SW 1271 (cell line): ENCODE measurements around the gene PPFIA1.
"Not testable (repeated sequence)": the region's sequence is repeated elsewhere in the genome, so short reads cannot be mapped to it uniquely, and the experiment has no call there.

Experiments
- DNase-seq, 2 experiments: peaks; one replicate each; lab custom pipeline; 2025; lab: John Stamatoyannopoulos, UW

PPFIA1 gene

GRCh38 chr11:70325824-70326223 is 55.3 kb downstream of the PPFIA1 start:
- no peak for DNase-seq

- DNase-seq: no peak
Observed at GRCh38 chr11:70326365-70326811, 55.9 kb downstream of the PPFIA1 start.

GRCh38 chr11:70326833-70327232 is 56.3 kb downstream of the PPFIA1 start:
- no peak for DNase-seq

DNA sequence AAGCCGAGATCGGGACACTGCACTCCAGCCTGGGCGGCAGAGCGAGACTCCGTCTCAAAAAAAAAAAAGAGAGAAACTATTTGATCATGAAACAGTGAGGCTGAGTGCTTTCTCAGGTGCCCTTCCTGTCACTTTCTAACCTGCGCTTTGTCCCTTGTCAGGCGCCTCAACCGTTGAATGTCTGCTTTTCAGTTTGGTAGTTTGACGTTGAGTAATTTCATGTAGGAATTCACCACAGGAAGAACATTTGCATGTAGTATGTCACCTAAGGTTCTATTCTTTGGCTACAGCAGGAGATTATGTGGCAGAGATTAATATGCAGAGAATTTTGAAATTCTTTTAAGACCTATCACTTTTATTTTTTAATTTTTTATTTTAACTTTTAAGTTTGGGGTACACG is 57.2 kb downstream of the PPFIA1 start:
- DNase-seq: no peak

DNA sequence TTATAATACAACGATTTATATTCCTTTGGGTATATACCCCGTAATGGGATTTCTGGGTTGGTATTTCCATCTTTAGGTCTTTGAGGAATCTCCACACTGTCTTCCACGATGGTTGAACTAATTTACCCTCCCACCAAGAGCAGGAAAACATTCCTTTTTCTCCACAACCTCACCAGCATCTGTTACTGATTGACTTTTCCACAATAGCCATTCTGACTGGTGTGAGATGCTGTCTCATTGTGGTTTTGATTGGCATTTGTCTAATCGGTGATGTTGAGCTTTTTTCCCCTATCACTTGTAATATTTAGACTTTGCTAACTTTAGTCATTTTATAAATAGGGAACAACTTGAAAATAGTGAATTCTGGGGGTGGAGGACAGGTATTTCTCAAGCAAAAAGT is 58.1 kb downstream of the PPFIA1 start:
- no peak for DNase-seq

GRCh38 chr11:70331320-70331843 is 60.9 kb downstream of the PPFIA1 start:
- not testable (repeated sequence) for DNase-seq

GRCh38 chr11:70331901-70332300 is 61.4 kb downstream of the PPFIA1 start:
- no peak for DNase-seq

GRCh38 chr11:70332567-70332966 is 62.1 kb downstream of the PPFIA1 start:
- no peak for DNase-seq

DNA sequence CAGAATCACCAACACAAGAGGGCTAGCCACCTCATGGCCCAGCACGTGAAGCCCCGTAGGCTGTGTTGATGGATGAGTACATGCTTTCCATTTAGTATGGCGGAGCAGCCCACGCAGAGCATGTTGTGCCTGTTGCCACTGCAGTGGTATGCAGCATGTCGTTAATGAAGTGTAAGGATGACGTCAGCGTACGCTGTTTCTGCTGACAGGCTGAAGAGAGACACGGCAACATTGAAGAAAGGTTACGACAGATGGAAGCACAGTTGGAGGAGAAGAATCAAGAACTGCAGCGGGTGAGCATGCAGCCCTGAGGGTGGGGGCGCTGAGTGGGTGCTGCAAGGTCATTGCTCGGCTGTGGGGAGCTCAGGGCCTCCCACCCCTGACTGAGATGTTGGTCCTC is 62.8 kb downstream of the PPFIA1 start:
- no peak for DNase-seq

GRCh38 chr11:70334351-70334995 is 64.0 kb downstream of the PPFIA1 start:
- DNase-seq: no peak

DNA sequence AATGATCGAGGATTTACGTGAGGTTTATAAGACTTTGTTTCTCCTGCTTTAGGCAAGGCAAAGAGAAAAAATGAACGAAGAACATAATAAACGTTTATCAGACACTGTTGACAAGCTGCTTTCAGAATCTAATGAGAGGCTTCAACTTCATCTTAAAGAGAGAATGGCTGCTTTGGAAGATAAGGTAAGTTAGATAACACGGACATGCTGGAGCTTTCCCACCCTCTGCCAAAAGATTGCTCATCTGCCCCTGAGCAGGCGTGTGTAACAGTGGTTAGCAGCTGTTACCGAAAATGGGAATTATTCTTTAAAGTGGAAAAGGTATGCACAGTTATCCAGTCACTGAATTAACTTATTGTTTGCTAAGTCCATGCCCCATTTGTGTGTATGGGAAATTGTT is 65.0 kb downstream of the PPFIA1 start:
- DNase-seq: no peak

GRCh38 chr11:70338594-70338993 is 68.1 kb downstream of the PPFIA1 start:
- DNase-seq: no peak

GRCh38 chr11:70339066-70339465 is 68.6 kb downstream of the PPFIA1 start:
- DNase-seq: no peak

- DNase-seq: no peak
Observed at GRCh38 chr11:70341881-70342429, 71.5 kb downstream of the PPFIA1 start.

DNA sequence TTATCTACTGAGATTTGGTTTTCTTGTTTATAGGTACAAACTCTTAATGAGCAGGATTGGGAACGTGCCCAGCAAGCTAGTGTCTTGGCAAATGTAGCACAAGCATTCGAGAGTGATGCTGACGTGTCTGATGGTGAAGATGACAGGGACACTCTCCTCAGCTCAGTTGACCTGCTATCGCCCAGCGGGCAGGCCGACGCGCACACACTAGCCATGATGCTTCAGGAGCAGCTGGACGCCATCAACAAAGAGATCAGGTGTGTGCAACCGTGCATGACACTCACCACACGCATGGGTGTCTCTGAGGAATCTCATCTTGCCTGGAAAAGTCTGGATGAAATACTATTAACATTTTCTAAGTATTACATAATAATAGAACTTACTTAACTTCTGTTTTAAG is 73.1 kb downstream of the PPFIA1 start:
- DNase-seq: no peak

DNA sequence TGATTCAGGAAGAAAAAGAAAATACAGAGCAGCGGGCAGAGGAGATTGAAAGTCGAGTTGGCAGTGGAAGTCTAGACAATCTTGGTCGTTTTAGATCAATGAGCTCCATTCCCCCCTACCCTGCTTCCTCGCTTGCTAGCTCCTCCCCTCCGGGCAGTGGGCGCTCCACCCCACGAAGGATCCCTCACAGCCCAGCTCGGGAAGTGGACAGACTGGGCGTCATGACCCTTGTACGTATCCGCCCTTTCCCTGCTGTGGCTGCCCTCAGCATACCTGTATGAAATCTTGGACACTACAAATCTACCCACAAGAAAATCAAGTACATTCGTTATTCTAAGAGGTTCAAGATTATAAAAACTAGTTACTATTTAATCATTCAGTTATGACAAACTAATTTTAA is 77.7 kb downstream of the PPFIA1 start:
- no peak for DNase-seq

- DNase-seq: no peak
Observed at GRCh38 chr11:70348608-70349007, 78.1 kb downstream of the PPFIA1 start.

GRCh38 chr11:70351646-70352045 is 81.2 kb downstream of the PPFIA1 start:
- DNase-seq: no peak

- DNase-seq: no peak
Observed at GRCh38 chr11:70352100-70352499, 81.6 kb downstream of the PPFIA1 start.

GRCh38 chr11:70352601-70353000 is 82.1 kb downstream of the PPFIA1 start:
- no peak for DNase-seq

GRCh38 chr11:70353329-70353728 is 82.8 kb downstream of the PPFIA1 start:
- no peak for DNase-seq

DNA sequence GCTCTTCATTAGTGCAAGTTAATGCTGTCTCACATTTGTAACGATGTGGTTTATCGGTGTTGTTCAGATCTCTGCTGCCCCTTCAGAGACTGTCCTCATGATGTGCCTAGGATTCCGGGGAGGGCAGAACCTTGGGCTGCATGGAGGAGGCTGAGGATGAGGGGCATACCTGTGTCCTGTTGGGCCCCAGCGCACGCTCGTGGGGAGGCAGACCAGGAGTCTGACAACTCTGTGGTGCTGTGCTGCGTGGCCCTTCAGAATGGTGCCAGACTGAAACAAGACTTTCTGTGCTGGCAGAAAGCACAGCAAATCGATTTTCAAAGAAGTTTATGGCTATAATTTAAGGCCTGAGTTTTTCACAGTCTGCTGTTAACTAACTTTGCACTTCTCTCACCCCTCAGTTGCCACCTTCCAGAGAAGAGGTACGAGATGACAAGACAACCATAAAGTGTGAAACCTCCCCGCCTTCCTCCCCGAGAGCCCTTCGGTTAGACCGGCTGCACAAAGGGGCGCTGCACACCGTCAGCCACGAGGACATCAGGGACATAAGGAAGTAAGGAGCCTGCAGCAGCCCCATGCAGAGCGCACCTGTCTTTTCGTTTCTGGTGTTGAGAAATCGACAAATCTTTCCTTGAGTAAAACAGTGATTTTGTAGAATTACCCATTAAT is 83.5 kb downstream of the PPFIA1 start:
- DNase-seq: no peak

DNA sequence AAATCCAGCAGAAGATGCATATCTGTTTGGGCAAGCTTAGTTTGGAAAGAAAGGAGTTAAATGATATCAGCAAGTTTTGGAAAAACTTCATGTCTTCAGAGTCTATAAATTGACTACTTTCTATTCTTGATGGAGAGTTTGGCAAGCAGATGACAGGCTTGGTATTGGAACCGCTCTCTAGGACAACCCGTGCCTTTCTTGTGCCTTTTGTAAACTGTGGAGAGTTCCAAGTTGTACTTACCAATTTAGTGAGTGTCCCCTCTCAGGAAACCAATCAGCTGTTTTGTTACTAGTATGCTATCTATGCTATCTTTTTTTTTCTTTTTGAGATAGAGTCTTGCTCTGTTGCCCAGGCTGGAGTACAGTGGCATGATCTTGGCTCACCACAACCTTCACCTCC is 84.1 kb downstream of the PPFIA1 start:
- no peak for DNase-seq
